Vagina (tissue), 2 donors: ENCODE measurements around the gene ORC6.

Experiments
- POLR2A ChIP-seq, 2 donors: fragments of 450-650 bp; IDR thresholded peaks; one replicate each; pipeline ENCODE4 v1.6.1; 2017; ENCODE audit warnings: antibody characterized with exemption in 2 of 2, mild to moderate bottlenecking in 2 of 2, moderate library complexity in 2 of 2
- POLR2AphosphoS5 ChIP-seq, 2 donors: sonication (generic); formaldehyde crosslinking; IDR thresholded peaks; one replicate each; pipeline ENCODE4 v1.9.0; 2017; ENCODE audit warnings: antibody characterized with exemption in 2 of 2, mild to moderate bottlenecking in 2 of 2, low read depth in 1 of 2; ENCODE audit not compliant: insufficient read depth in 1 of 2
- TF ChIP-seq, protein P1 (sequence below), 3 experiments: fragments of 450-650 bp in 2 of 3; fragments of 200-600 bp in 1 of 3; sonication (generic) in 1 of 3; IDR thresholded peaks; one replicate each; pipeline ENCODE4 v1.5.1; 2017 to 2019; ENCODE audit warnings: antibody characterized with exemption in 3 of 3, mild to moderate bottlenecking in 2 of 3, moderate library complexity in 2 of 3

- TF ChIP-seq, protein P1, sequence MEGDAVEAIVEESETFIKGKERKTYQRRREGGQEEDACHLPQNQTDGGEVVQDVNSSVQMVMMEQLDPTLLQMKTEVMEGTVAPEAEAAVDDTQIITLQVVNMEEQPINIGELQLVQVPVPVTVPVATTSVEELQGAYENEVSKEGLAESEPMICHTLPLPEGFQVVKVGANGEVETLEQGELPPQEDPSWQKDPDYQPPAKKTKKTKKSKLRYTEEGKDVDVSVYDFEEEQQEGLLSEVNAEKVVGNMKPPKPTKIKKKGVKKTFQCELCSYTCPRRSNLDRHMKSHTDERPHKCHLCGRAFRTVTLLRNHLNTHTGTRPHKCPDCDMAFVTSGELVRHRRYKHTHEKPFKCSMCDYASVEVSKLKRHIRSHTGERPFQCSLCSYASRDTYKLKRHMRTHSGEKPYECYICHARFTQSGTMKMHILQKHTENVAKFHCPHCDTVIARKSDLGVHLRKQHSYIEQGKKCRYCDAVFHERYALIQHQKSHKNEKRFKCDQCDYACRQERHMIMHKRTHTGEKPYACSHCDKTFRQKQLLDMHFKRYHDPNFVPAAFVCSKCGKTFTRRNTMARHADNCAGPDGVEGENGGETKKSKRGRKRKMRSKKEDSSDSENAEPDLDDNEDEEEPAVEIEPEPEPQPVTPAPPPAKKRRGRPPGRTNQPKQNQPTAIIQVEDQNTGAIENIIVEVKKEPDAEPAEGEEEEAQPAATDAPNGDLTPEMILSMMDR (IDR thresholded peaks at IDR 0.05): peak in 2 of 3 experiments; percentile 53 to 56
- TF ChIP-seq POLR2AphosphoS5 (IDR thresholded peaks at IDR 0.05; ENCODE audit: insufficient read depth in 1 of 2, low read depth in 1 of 2): no peak
- TF ChIP-seq POLR2A (IDR thresholded peaks at IDR 0.05): no peak
Observed at GRCh38 chr16:46673320-46674013, 16.0 kb upstream of the ORC6 start.
